K562 (cell line): ENCODE measurements around the gene ZFYVE26. TPM values are rescaled to one million over a fixed set of nuclear protein-coding genes. Genes with fewer than 3 reads are reported as not detected.
A peak's percentile ranks its signal among the peaks of the same experiment; 100 is the strongest.

Experiments used
- ATAC-seq: fragments of 200-7000 bp; cut with Tn5 transposase; 3 replicates; pipeline ENCODE4 v1.9.1; 2020; ENCODE audit warnings: moderate library complexity
- BruUV-seq: library from RNA; stranded (reverse); fragments of 400-500 nt; replicated peaks from 2 replicates; lab custom pipeline; 2021; lab: Mats Ljungman, UMichigan
- CTCF ChIA-PET: fragments of 300-600 bp; formaldehyde crosslinking; extraction: SDS; loops from one replicate; lab custom pipeline; 2021; ENCODE audit warnings: low intra/inter-chr PET ratio; lab: Yijun Ruan, JAX
- POLR2A ChIA-PET: fragments of 300-600, 350-650 bp; sonication (Branson Sonifier 250); formaldehyde crosslinking; extraction: SDS; loops from one replicate; lab custom pipeline; 2021; ENCODE audit warnings: antibody characterized with exemption, inconsistent platforms; lab: Yijun Ruan, JAX
- DNase-seq, 4 experiments: peaks; one replicate each; pipeline versions ENCODE4 v3.0.0 to v3.0.0-alpha.2; 2011 to 2018; ENCODE audit warnings: low spot score in 3 of 4, mixed read lengths in 3 of 4; ENCODE audit errors: extremely low read depth in 1 of 4
- FAIRE-seq: peaks from 2 replicates; lab custom pipeline; 2011; peaks lifted over from hg19 to GRCh38; lab: Jason Lieb, UNC
- H2AFZ ChIP-seq: 2 replicates; pipeline ENCODE4 v1.6.0; 2011; ENCODE audit warnings: low read depth, low read length, control low read depth, inconsistent platforms
- H3K27ac ChIP-seq: fragments of 200-600 bp; 3 replicates; pipeline ENCODE4 v1.8.0; 2011; ENCODE audit warnings: low read depth, mild to moderate bottlenecking, control low read depth, inconsistent platforms, low read length, moderate library complexity, mixed read lengths; ENCODE audit errors: extremely low read depth
- H3K27me3 ChIP-seq, 2 experiments: fragments of 300-600 bp in 1 of 2; 2 replicates in 1 of 2; 3 replicates in 1 of 2; pipeline versions ENCODE4 v1.6.0 to v1.8.0; 2011; ENCODE audit warnings: inconsistent platforms in 2 of 2, low read length in 2 of 2, mild to moderate bottlenecking in 1 of 2, mixed read lengths in 1 of 2, moderate library complexity in 1 of 2; ENCODE audit not compliant: control insufficient read depth in 2 of 2, insufficient read depth in 2 of 2
- H3K36me3 ChIP-seq: fragments of 300-600 bp; 3 replicates; pipeline ENCODE4 v1.8.0; 2011; ENCODE audit warnings: mild to moderate bottlenecking, low read length, inconsistent platforms; ENCODE audit not compliant: control insufficient read depth, insufficient read depth
- H3K4me1 ChIP-seq, 2 experiments: fragments of 200-600 bp in 1 of 2; replicated peaks in 1 of 2; 2 replicates in 1 of 2; 3 replicates in 1 of 2; pipeline versions ENCODE4 v1.5.1 to v1.8.0; 2011; ENCODE audit warnings: inconsistent platforms in 2 of 2, low read length in 2 of 2, mild to moderate bottlenecking in 1 of 2, mixed read lengths in 1 of 2, moderate library complexity in 1 of 2; ENCODE audit not compliant: control insufficient read depth in 2 of 2, insufficient read depth in 2 of 2
- H3K4me2 ChIP-seq: 2 replicates; pipeline ENCODE4 v1.6.1; 2011; ENCODE audit warnings: low read length, control low read depth, inconsistent platforms, mixed read lengths; ENCODE audit not compliant: insufficient read depth
- H3K4me3 ChIP-seq: fragments of 200-600 bp; sonication (generic), shearing (Covaris generic); 2 replicates; pipeline ENCODE4 v1.5.1; 2016; ENCODE audit warnings: control low read depth, inconsistent platforms
- H3K79me2 ChIP-seq: fragments of 200-600 bp; 3 replicates; pipeline ENCODE4 v1.8.0; 2011; ENCODE audit warnings: low read length, inconsistent platforms; ENCODE audit not compliant: control insufficient read depth, insufficient read depth
- H3K9ac ChIP-seq, 2 experiments: 2 replicates each; pipeline versions ENCODE4 v1.6.0 to v1.6.1; 2011; ENCODE audit warnings: low read depth in 2 of 2, low read length in 2 of 2, control low read depth in 1 of 2, inconsistent platforms in 1 of 2, mild to moderate bottlenecking in 1 of 2, mixed read lengths in 1 of 2; ENCODE audit not compliant: insufficient read depth in 1 of 2
- H3K9me1 ChIP-seq: one replicate; pipeline ENCODE4 v1.6.0; 2011; ENCODE audit warnings: inconsistent platforms, mild to moderate bottlenecking, low read length, moderate library complexity; ENCODE audit not compliant: control insufficient read depth, insufficient read depth
- H3K9me3 ChIP-seq: replicated peaks from 2 replicates; pipeline ENCODE4 v1.5.1; 2011; ENCODE audit warnings: low read depth, low read length, inconsistent platforms; ENCODE audit not compliant: control insufficient read depth, insufficient read depth
- H4K20me1 ChIP-seq: replicated peaks from 2 replicates; pipeline ENCODE4 v1.6.1; 2011; ENCODE audit warnings: low read length, inconsistent platforms, mixed read lengths; ENCODE audit not compliant: control insufficient read depth, insufficient read depth
- BHLHE40 ChIP-seq: IDR thresholded peaks from 2 replicates; pipeline ENCODE4 v1.6.1; 2011; ENCODE audit warnings: low read length, improper control_type of control experiment
- HDAC6 ChIP-seq: IDR thresholded peaks from 2 replicates; pipeline ENCODE4 v1.6.1; 2012; ENCODE audit warnings: low read depth, mild to moderate bottlenecking, control low read depth, inconsistent platforms, low read length, moderate library complexity
- HDAC8 ChIP-seq: fragments of 450-650 bp; IDR thresholded peaks from 2 replicates; pipeline ENCODE4 v1.6.1; 2016; ENCODE audit warnings: mild to moderate bottlenecking, missing genetic modification characterization, moderate library complexity, missing compliant biosample characterization
- NFE2 ChIP-seq: IDR thresholded peaks from 2 replicates; pipeline ENCODE4 v1.6.1; 2014; ENCODE audit warnings: antibody characterized with exemption, low read depth
- ZFP36 ChIP-seq: fragments of 150-350 bp; IDR thresholded peaks from 2 replicates; pipeline ENCODE4 v1.6.1; 2018; ENCODE audit warnings: low read length, low read depth; ENCODE audit not compliant: partially characterized antibody
- WGBS: fragments of 100-300 bp; shearing (Covaris generic); methylation state at CpG from one replicate; pipeline ENCODE4 v1.1.6; 2016; ENCODE audit warnings: low coverage, mixed read lengths; ENCODE audit not compliant: insufficient coverage; ENCODE audit errors: missing lambda C conversion rate; 5-methylcytosine and 5-hydroxymethylcytosine counted together
- in situ Hi-C: fragments of 300-500 bp; cut with MboI; formaldehyde crosslinking; loops from 4 replicates; pipeline ENCODE4 v1.15.0; 2018; ENCODE audit warnings: inconsistent platforms, mixed read lengths
- intact Hi-C: fragments of 100-400 bp; cut with micrococcal nuclease; formaldehyde crosslinking; loops from 2 replicates; pipeline ENCODE4 v1.14.2; 2022
- polyA plus RNA-seq, 8 experiments: library from polyadenylated mRNA; depleted of rRNA in 4 of 8; stranded (reverse) in 5 of 8; unstranded in 3 of 8; fragments of >200 nt; fragmentation: Nextera tagmentation in 2 of 8; fragmentation: Illumina TruSeq in 1 of 8; extraction: Ambion mirVana in 2 of 8; extraction: Trizol in 1 of 8; gene quantifications; 2 replicates each; pipeline versions ENCODE4 v1.2.1 to v1.2.3, GENCODE V29; 2011 to 2014; ENCODE audit warnings: inconsistent platforms in 1 of 8, missing spikeins in 1 of 8
- total RNA-seq, 7 experiments: library from RNA; depleted of rRNA in 6 of 7; stranded (reverse); fragments of >200 nt in 6 of 7; fragmentation: Illumina TruSeq in 2 of 7; extraction: Trizol in 2 of 7; gene quantifications; 2 replicates each; pipeline versions ENCODE4 v1.2.1 to v1.2.3, GENCODE V29; 2011 to 2021; ENCODE audit warnings: low replicate concordance in 1 of 7
- TF ChIP-seq, protein P1 (sequence below): conservative IDR thresholded peaks from 2 replicates; pipeline ENCODE4 v1.6.1; 2011; ENCODE audit warnings: low read depth, mild to moderate bottlenecking, low read length; ENCODE audit not compliant: control insufficient read depth
- TF ChIP-seq, protein P2 (sequence below): sonication (generic); formaldehyde crosslinking; IDR thresholded peaks from 2 replicates; pipeline ENCODE4 v1.8.1; 2023; ENCODE audit warnings: mild to moderate bottlenecking, missing genetic modification reagents

ZFYVE26 gene
- total and polyA plus RNA-seq, 9 of the 15 experiments (the other 6 are each of a cell fraction or from before 2014, with no cell fraction given) = 0.32 to 9.1 (median 5.9) TPM

DNA sequence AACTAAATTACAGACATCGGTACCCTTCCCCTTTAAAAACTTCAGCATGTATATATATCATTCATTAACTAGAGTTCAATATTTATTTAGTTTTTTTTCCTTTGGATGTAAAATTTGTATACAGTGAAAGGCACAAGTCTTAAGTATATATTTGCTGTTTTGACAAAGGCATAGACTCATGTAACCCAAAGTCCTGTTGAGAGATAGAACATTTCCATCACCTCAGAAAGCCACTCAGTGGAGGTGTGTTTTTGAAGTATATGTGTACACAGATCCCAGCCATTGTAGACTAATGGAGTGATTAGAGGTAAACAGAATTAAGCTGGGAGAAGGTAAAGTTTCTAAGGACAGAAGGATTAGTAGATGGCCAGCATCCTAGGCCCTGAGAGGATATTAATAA lies 99.3 kb downstream of the ZFYVE26 start:
- Histone ChIP-seq H3K9me1 (no peaks in the 10 kb centered on the region), H3K9ac (no peak overlapping the region), H3K27ac (no peak overlapping the region), H3K27me3 (no peaks in the 10 kb centered on the region), H3K79me2 (no peaks in the 10 kb centered on the region), H3K36me3 (no peaks in the 10 kb centered on the region), H3K4me1 (peaks cover 3 to 10% of the 10 kb centered on the region in 2 experiments; a peak in 3 of 5 replicates), H3K4me2 (no peak overlapping the region), H4K20me1 (no peaks in the 10 kb centered on the region), H3K4me3 (no peak overlapping the region), H3K9me3 (no peaks in the 10 kb centered on the region), H2AFZ (no peak overlapping the region)
- no peak for ATAC-seq
- TF ChIP-seq HDAC6 (no peak), BHLHE40 (no peak), HDAC8 (no peak)
- TF ChIP-seq, protein P1, sequence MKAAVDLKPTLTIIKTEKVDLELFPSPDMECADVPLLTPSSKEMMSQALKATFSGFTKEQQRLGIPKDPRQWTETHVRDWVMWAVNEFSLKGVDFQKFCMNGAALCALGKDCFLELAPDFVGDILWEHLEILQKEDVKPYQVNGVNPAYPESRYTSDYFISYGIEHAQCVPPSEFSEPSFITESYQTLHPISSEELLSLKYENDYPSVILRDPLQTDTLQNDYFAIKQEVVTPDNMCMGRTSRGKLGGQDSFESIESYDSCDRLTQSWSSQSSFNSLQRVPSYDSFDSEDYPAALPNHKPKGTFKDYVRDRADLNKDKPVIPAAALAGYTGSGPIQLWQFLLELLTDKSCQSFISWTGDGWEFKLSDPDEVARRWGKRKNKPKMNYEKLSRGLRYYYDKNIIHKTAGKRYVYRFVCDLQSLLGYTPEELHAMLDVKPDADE = no peak
- no peak for FAIRE-seq
- BruUV-seq = no TSS peak
- in situ Hi-C loops (no loop called here), intact Hi-C loops (no loop called here)
- ChIA-PET POLR2A (interaction anchor here (1.0 kb wide), 1 partner anchor 298 kb away, joined by 3 read pairs; no protein-coding TSS in a partner anchor), CTCF (no interaction called here)
- WGBS = 100% methylated on average over 1 of the region's 1 CpG
- DNase-seq = no peak

DNA sequence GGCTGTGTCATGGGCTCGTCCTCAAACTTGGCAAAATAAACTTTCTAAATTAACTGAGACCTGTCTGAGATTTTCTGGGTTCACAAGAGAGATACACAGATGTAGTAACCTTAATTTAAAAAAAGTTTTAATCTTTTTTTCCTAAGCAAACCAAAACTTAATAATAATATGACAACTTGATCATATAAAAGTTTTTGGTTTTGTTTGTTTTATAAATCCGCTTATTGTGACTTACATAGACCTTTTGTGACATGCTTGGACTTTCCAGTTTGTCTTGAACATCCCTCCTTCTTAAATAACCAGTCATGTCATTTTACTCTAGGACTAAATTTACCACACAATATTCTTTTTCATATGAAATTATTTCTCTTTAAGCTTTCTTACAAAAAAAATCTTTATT lies 106.2 kb downstream of the ZFYVE26 start:
- no peak overlapping the region for H3K4me3 ChIP-seq
- CTCF ChIA-PET = no interaction called here
- ATAC-seq = no peak

More for the DNA sequence above, 106.2 kb downstream of the ZFYVE26 start:
- Histone ChIP-seq H3K9me3 (no peaks in the 10 kb centered on the region), H3K79me2 (no peaks in the 10 kb centered on the region), H2AFZ (0 out of 2 replicates have a peak overlapping the region, but pooled peaks have one; percentile 45), H4K20me1 (no peaks in the 10 kb centered on the region), H3K4me1 (peaks cover under 1% of the 10 kb centered on the region in 2 experiments; a peak in 3 of 5 replicates), H3K9me1 (no peaks in the 10 kb centered on the region), H3K27ac (no peak overlapping the region), H3K4me2 (no peak overlapping the region), H3K9ac (no peak overlapping the region), H3K36me3 (no peaks in the 10 kb centered on the region), H3K27me3 (no peaks in the 10 kb centered on the region)
- BruUV-seq = no TSS peak
- intact Hi-C loops = no loop called here
- DNase-seq = peak in 1 of 4 experiments; percentile 35
- FAIRE-seq = no peak
- in situ Hi-C loops = no loop called here
- TF ChIP-seq NFE2 (no peak), ZFP36 (peak; percentile 84)
- TF ChIP-seq, protein P2, sequence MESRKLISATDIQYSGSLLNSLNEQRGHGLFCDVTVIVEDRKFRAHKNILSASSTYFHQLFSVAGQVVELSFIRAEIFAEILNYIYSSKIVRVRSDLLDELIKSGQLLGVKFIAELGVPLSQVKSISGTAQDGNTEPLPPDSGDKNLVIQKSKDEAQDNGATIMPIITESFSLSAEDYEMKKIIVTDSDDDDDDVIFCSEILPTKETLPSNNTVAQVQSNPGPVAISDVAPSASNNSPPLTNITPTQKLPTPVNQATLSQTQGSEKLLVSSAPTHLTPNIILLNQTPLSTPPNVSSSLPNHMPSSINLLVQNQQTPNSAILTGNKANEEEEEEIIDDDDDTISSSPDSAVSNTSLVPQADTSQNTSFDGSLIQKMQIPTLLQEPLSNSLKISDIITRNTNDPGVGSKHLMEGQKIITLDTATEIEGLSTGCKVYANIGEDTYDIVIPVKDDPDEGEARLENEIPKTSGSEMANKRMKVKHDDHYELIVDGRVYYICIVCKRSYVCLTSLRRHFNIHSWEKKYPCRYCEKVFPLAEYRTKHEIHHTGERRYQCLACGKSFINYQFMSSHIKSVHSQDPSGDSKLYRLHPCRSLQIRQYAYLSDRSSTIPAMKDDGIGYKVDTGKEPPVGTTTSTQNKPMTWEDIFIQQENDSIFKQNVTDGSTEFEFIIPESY = 0 out of 2 replicates have a peak, but pooled peaks have one; percentile 18
- WGBS = 57% methylated on average over 2 of the region's 2 CpGs
- POLR2A ChIA-PET = no interaction called here
